Measurements from ENCODE around the gene CDH23.
"Not testable (repeated sequence)": the region's sequence is repeated elsewhere in the genome, so short reads cannot be mapped to it uniquely, and the experiment has no call there.

Gene CDH23

DNA sequence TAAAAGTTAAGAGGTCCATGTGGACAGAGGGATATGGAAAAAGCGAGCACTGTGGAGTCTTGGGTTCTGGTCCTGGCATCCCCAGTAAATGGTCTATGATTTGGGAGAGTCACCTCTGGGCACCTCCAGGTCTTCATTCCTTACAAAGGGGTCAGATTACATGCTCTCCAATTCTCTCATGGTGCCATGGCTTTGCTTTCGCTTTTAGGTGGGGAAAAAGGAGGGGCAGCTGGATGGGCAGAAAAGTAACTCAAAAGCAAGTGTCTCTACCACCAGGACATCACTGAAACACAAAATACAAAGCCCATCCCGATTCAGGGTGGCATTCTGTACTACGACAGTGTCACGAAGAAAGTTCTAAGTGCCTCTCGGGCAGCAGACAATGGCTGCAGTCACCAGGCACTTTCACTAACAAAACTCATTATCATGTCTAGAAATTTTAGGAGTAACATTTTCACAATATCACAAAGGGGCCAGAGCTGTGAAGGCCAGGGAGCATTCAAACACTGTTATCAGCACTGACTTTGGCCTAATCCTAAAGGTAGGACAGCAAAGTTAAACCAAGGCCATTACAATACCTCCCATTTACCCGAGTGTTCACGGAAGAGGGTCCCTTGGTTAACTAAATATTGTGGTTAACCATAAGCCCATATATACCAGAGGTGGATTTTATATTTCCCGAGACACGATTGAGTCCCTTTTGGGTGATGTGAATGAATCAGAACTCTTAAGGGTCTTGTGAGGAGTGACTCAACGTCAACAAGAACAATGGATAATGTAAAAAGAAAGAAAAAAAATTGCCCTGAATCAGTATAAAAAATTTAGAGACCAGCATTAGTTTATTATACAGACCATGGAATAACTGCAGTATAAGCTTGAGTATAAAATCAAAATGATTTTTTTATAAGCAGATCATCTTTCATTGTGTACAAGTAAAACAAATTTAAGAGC lies 451.9 kb downstream of the CDH23 start:
- no peaks in the 10 kb centered on the region for H3K9me3 ChIP-seq (ENCODE audit: control insufficient read depth in 5 of 5, low read length in 5 of 5)
- no peaks in the 10 kb centered on the region for H3K27me3 ChIP-seq (ENCODE audit: control insufficient read depth in 5 of 5, insufficient read depth in 4 of 5, low read length in 5 of 5)
- H3K4me3 ChIP-seq (ENCODE audit: low read depth in 1 of 5, low read length in 5 of 5): peak overlapping the region; percentile 87 to 100 (median 97)
- peak overlapping the region; percentile 99 for H3K27ac ChIP-seq (ENCODE audit: low read depth, low read length)
- no peaks in the 10 kb centered on the region for H3K36me3 ChIP-seq (ENCODE audit: control insufficient read depth in 5 of 5, insufficient read depth in 5 of 5, low read length in 5 of 5)
- H3K4me1 ChIP-seq (ENCODE audit: control insufficient read depth in 5 of 5, insufficient read depth in 5 of 5, low read length in 5 of 5): peaks cover 10 to 79% (median 60%) of the 10 kb centered on the region in 5 donors
- peak overlapping the region in 3 of 5 donors; percentile 43 to 97 (median 55) for H3K9ac ChIP-seq (ENCODE audit: low read length in 5 of 5)

DNA sequence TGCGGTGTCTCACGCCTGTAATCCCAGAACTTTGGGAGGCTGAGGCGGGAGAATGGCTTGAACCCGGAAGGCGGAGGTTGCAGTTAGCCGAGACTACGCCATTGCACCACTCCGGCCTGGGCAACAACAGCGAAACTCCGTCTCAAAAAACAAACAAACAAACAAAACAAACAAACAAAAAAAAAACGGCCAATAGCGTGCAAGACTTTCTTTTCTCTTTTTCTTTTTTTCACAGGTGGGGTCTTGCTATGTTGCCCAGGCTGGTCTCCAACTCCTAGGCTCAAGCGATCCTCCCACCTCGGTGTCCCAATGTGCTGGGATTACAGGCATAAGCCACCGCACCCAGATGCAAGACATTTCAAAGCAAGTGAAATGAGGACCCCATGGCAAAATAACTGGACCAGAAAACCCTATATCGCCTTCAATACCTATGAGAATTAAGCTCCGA lies 452.8 kb downstream of the CDH23 start:
- Histone ChIP-seq H3K9me3 (ENCODE audit: control insufficient read depth in 5 of 5, low read length in 5 of 5) (no peaks in the 10 kb centered on the region), H3K4me1 (ENCODE audit: control insufficient read depth in 5 of 5, insufficient read depth in 5 of 5, low read length in 5 of 5) (peaks cover 10 to 71% (median 57%) of the 10 kb centered on the region in 5 donors), H3K9ac (ENCODE audit: low read length in 5 of 5) (peak overlapping the region in 3 of 5 donors; percentile 73 to 97 (median 91)), H3K27me3 (ENCODE audit: control insufficient read depth in 5 of 5, insufficient read depth in 4 of 5, low read length in 5 of 5) (no peaks in the 10 kb centered on the region), H3K27ac (ENCODE audit: low read depth, low read length) (peak overlapping the region; percentile 99), H3K36me3 (ENCODE audit: control insufficient read depth in 5 of 5, insufficient read depth in 5 of 5, low read length in 5 of 5) (no peaks in the 10 kb centered on the region), H3K4me3 (ENCODE audit: low read depth in 1 of 5, low read length in 5 of 5) (peak overlapping the region; percentile 87 to 100 (median 97))

DNA sequence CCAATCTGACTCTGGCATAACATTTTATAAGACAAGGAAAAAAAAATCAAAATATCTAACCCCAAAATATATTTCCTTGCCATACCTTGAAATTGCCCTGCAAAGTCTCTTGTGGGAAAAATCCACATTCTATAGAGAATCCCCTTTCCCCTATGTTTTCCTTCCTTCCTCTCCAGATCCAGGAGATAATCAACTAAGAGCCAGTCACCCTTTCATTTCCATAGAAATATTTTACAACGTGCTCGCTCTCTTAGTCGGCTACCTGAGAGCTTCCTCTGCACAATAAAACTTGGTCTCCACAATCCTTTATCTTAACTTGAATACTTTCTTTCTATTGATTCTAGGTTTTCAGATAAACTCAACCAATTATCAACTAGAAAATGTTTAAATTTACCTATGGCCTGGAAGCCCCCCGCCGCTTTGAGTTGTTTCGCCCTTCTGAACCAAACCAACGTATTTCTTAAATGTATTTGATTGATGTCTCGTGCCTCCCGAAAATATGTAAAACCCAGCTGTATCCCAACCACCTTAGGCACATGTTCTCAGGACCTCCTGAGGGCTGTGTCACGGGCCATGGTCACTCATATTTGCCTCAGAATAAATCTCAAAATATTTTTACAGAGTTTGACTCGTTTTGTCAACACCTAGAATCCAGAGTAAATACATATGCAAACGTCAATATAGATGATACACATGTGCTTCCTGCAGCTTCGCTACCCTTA lies 453.5 kb downstream of the CDH23 start:
- Histone ChIP-seq H3K27me3 (ENCODE audit: control insufficient read depth in 5 of 5, insufficient read depth in 4 of 5, low read length in 5 of 5) (no peaks in the 10 kb centered on the region), H3K4me3 (ENCODE audit: low read depth in 1 of 5, low read length in 5 of 5) (peak overlapping the region; percentile 87 to 100 (median 97)), H3K9me3 (ENCODE audit: control insufficient read depth in 5 of 5, low read length in 5 of 5) (no peaks in the 10 kb centered on the region), H3K27ac (ENCODE audit: low read depth, low read length) (peak overlapping the region; percentile 99), H3K4me1 (ENCODE audit: control insufficient read depth in 5 of 5, insufficient read depth in 5 of 5, low read length in 5 of 5) (peaks cover 10 to 69% (median 52%) of the 10 kb centered on the region in 5 donors), H3K36me3 (ENCODE audit: control insufficient read depth in 5 of 5, insufficient read depth in 5 of 5, low read length in 5 of 5) (no peaks in the 10 kb centered on the region), H3K9ac (ENCODE audit: low read length in 5 of 5) (peak overlapping the region; percentile 91 to 98 (median 94))

DNA sequence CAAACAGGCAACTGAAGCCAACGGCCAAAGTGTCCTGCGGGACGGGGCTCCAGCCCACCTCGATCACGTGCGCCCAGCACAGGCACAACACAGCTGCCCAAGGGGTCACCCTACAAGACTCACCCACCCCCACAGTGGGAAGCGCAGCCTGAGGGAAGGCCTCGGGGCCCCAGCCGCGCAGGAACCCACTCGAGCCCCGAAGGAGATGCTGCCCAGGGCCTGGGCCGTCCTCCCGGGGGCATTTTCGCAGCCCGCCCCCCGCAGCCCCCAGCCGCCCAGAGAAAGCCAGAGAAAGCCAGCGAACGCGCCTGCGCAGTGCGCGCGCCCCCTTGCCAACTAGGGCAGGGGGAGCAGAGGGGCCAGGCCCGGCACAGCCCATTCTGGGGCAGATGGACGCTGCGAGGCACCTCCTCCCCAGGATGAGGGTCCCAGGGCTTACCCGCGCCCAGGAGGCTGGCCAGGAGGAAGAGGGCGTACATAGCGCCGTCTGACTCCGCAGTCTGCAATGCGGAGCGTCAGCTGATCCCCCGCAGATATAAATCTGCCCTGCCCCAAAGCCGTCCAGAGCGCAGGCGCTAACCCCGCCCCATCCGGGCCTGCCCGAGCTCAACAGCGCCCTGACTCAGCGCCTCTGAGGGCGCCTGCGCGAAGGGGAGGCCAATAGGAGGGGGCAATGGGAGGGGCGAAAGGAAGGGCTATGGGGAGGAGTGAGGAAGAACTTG lies 454.2 kb downstream of the CDH23 start, which contains the start of gene PSAP:
PSAP (minus strand) TSS at position 509 of the 722 bp plus-strand sequence; CDS start at position 479, 30 bp downstream.
- H3K36me3 ChIP-seq (ENCODE audit: control insufficient read depth in 5 of 5, insufficient read depth in 5 of 5, low read length in 5 of 5): no peaks in the 10 kb centered on the region
- H3K4me1 ChIP-seq (ENCODE audit: control insufficient read depth in 5 of 5, insufficient read depth in 5 of 5, low read length in 5 of 5): peaks cover 10 to 61% (median 45%) of the 10 kb centered on the region in 5 donors
- peak within 1 kb of the TSS; percentile 87 to 100 (median 97) for H3K4me3 ChIP-seq (ENCODE audit: low read depth in 1 of 5, low read length in 5 of 5)
- H3K9me3 ChIP-seq (ENCODE audit: control insufficient read depth in 5 of 5, low read length in 5 of 5): no peaks in the 10 kb centered on the region
- peak within 1 kb of the TSS; percentile 91 to 98 (median 94) for H3K9ac ChIP-seq (ENCODE audit: low read length in 5 of 5)
- no peaks in the 10 kb centered on the region for H3K27me3 ChIP-seq (ENCODE audit: control insufficient read depth in 5 of 5, insufficient read depth in 4 of 5, low read length in 5 of 5)
- H3K27ac ChIP-seq (ENCODE audit: low read depth, low read length): peak within 1 kb of the TSS; percentile 99

DNA sequence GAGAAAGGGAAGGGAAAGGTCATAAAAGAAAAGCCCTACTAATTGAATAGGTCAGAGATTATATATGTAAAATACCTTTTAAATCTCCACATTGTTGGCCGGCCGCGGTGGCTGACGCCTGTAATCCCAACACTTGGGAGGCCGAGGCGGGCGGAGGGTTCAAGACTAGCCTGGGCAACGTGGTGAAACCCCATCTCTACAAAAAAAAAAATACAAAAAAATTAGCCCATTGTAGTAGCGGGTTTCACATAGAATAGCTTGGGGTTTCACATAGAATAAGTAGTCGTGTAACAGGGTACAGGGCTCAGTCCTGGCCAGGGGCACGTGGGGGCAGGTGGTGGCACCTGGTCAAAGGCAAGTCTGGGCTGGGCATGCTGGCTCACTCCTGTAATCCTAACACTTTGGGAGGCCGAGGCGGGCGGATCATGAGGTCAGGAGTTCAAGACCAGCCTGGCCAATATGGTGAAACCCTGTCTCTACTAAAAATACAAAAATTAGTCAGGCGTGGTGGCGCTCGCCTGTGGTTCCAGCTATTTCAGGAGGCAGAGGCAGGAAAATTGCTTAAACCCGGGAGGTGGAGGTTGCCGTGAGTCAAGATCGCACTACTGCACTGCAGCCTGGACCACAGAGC lies 454.9 kb downstream of the CDH23 start:
- Histone ChIP-seq H3K27ac (ENCODE audit: low read depth, low read length) (peak overlapping the region; percentile 99), H3K9ac (ENCODE audit: low read length in 5 of 5) (peak overlapping the region in 2 of 5 donors; percentile 55 to 56), H3K4me3 (ENCODE audit: low read depth in 1 of 5, low read length in 5 of 5) (peak overlapping the region in 4 of 5 donors; percentile 41 to 98 (median 72)), H3K4me1 (ENCODE audit: control insufficient read depth in 5 of 5, insufficient read depth in 5 of 5, low read length in 5 of 5) (peaks cover 10 to 55% (median 41%) of the 10 kb centered on the region in 5 donors)
- not testable (repeated sequence) for H3K36me3 ChIP-seq (ENCODE audit: control insufficient read depth in 5 of 5, insufficient read depth in 5 of 5, low read length in 5 of 5); H3K27me3 ChIP-seq (ENCODE audit: control insufficient read depth in 5 of 5, insufficient read depth in 4 of 5, low read length in 5 of 5); H3K9me3 ChIP-seq (ENCODE audit: control insufficient read depth in 5 of 5, low read length in 5 of 5)

DNA sequence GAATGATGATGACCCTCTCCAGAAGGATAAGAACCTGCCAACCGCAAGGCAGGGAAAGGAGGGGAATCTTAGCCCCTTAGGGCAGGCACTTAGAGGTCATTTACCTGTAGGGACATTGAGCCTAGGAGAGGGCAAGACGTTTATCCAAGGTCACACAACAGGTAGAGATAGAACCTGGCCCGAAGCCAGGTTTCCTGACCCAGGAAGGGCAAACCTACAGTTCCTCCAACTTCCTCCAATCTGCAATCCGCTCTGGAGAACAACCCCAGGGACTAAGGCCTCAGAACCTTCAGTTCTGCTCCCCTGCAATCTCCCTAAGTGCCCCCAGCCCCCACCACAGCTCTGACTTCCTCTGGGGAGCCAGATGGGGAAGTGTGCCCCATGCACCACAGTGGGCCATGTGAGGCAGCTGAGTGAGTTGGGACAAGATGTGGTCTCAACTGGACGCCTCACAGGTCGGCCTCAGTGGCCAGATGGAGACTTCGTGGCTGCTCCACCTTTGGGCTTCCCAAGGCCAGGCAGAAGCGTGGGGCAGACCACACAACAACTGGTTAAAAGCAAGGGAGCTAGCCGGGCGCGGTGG lies 455.7 kb downstream of the CDH23 start:
- Histone ChIP-seq H3K36me3 (ENCODE audit: control insufficient read depth in 5 of 5, insufficient read depth in 5 of 5, low read length in 5 of 5) (no peaks in the 10 kb centered on the region), H3K4me1 (ENCODE audit: control insufficient read depth in 5 of 5, insufficient read depth in 5 of 5, low read length in 5 of 5) (peaks cover 9 to 47% (median 32%) of the 10 kb centered on the region in 5 donors), H3K27me3 (ENCODE audit: control insufficient read depth in 5 of 5, insufficient read depth in 4 of 5, low read length in 5 of 5) (no peaks in the 10 kb centered on the region), H3K4me3 (ENCODE audit: low read depth in 1 of 5, low read length in 5 of 5) (no peak overlapping the region), H3K9ac (ENCODE audit: low read length in 5 of 5) (peak overlapping the region in 1 of 5 donors; percentile 55), H3K9me3 (ENCODE audit: control insufficient read depth in 5 of 5, low read length in 5 of 5) (no peaks in the 10 kb centered on the region), H3K27ac (ENCODE audit: low read depth, low read length) (peak overlapping the region; percentile 99)

DNA sequence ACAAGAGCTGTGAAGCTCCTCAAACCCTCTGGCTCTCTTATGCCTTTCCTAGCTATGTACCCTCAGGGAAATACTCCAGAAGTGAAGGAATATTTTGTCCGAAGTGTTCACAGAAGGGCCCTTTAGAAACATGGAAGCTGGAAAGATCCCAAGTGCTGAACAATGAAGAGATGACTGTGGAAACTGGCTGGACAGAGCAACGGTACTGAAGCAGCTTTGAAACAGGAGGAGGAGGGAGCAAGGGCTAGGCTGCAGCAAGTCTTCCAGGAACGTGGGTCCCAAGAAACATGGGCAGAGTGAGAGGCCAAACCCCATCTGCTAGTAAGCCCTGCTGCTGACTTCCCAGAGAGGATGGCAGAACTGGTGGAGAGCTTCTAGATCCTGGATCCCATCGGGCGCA lies 457.3 kb downstream of the CDH23 start:
- H3K4me3 ChIP-seq (ENCODE audit: low read depth in 1 of 5, low read length in 5 of 5): no peak overlapping the region
- H3K4me1 ChIP-seq (ENCODE audit: control insufficient read depth in 5 of 5, insufficient read depth in 5 of 5, low read length in 5 of 5): peaks cover 4 to 41% (median 17%) of the 10 kb centered on the region in 5 donors
- H3K9me3 ChIP-seq (ENCODE audit: control insufficient read depth in 5 of 5, low read length in 5 of 5): no peaks in the 10 kb centered on the region
- no peak overlapping the region for H3K9ac ChIP-seq (ENCODE audit: low read length in 5 of 5)
- no peaks in the 10 kb centered on the region for H3K27me3 ChIP-seq (ENCODE audit: control insufficient read depth in 5 of 5, insufficient read depth in 4 of 5, low read length in 5 of 5)
- H3K27ac ChIP-seq (ENCODE audit: low read depth, low read length): no peak overlapping the region
- H3K36me3 ChIP-seq (ENCODE audit: control insufficient read depth in 5 of 5, insufficient read depth in 5 of 5, low read length in 5 of 5): no peaks in the 10 kb centered on the region

DNA sequence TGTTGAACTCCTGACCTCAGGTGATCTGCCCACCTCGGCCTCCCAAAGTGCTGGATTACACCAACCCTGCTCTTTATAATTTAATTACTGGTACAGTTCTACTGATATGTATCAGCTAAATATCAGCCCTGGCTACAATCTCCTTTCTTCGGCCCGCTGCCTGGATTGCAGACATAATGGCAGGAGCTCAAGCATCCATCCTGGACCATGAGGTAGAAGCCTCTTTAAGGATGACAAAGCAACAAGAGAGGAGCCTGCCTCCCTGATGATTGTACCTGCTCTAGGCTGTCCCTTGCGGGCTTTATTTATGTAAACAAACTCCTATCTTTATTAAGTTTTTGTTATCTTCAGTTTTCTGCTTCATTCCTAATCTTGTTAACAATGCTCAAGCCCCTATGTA lies 459.9 kb downstream of the CDH23 start:
- Histone ChIP-seq H3K36me3 (ENCODE audit: control insufficient read depth in 5 of 5, insufficient read depth in 5 of 5, low read length in 5 of 5) (no peaks in the 10 kb centered on the region), H3K9me3 (ENCODE audit: control insufficient read depth in 5 of 5, low read length in 5 of 5) (no peaks in the 10 kb centered on the region), H3K4me1 (ENCODE audit: control insufficient read depth in 5 of 5, insufficient read depth in 5 of 5, low read length in 5 of 5) (peaks cover 5 to 40% (median 24%) of the 10 kb centered on the region in 5 donors), H3K9ac (ENCODE audit: low read length in 5 of 5) (no peak overlapping the region), H3K4me3 (ENCODE audit: low read depth in 1 of 5, low read length in 5 of 5) (no peak overlapping the region), H3K27ac (ENCODE audit: low read depth, low read length) (no peak overlapping the region), H3K27me3 (ENCODE audit: control insufficient read depth in 5 of 5, insufficient read depth in 4 of 5, low read length in 5 of 5) (no peaks in the 10 kb centered on the region)

Data from subcutaneous abdominal adipose tissue (tissue), 5 donors.